Esophagus squamous epithelium (tissue), 5 donors: ENCODE measurements around the gene UBAC2. TPM values are rescaled to one million over a fixed set of nuclear protein-coding genes. Genes with fewer than 3 reads are reported as not detected.
A peak's percentile ranks its signal among the peaks of the same experiment; 100 is the strongest.

Experiments
- DNase-seq: peaks from one replicate; lab custom pipeline; 2025; lab: John Stamatoyannopoulos, UW
- H3K27ac ChIP-seq, 4 donors: fragments of 200-600 bp; sonication (generic); one replicate each; pipeline ENCODE4 v1.5.1; 2016 to 2019; ENCODE audit warnings: mild to moderate bottlenecking in 1 of 4
- H3K27me3 ChIP-seq, 4 donors: fragments of 200-600 bp; sonication (generic); 1 replicate in 3 of 4; 2 replicates in 1 of 4; pipeline versions ENCODE4 v1.5.1 to v1.6.0; 2017 to 2021; ENCODE audit warnings: antibody characterized with exemption in 1 of 4
- H3K36me3 ChIP-seq, 3 donors: fragments of 200-600 bp; sonication (generic); one replicate each; pipeline ENCODE4 v1.5.1; 2016 to 2019
- H3K4me1 ChIP-seq, 3 donors: fragments of 200-600 bp; sonication (generic); one replicate each; pipeline ENCODE4 v1.5.1; 2017 to 2019
- H3K4me3 ChIP-seq, 4 donors: fragments of 200-600 bp; sonication (generic); 1 replicate in 3 of 4; 2 replicates in 1 of 4; pipeline ENCODE4 v1.5.1; 2016 to 2019; ENCODE audit warnings: mild to moderate bottlenecking in 2 of 4, moderate library complexity in 1 of 4
- H3K9me3 ChIP-seq, 3 donors: fragments of 200-600 bp; sonication (generic); one replicate each; pipeline ENCODE4 v1.5.1; 2016 to 2019
- CTCF ChIP-seq, 6 experiments: fragments of 450-650 bp in 4 of 6; fragments of 200-600 bp in 2 of 6; sonication (generic) in 2 of 6; IDR thresholded peaks; one replicate each; pipeline ENCODE4 v1.5.1; 2016 to 2019; ENCODE audit warnings: antibody characterized with exemption in 6 of 6, mild to moderate bottlenecking in 4 of 6, moderate library complexity in 4 of 6
- POLR2A ChIP-seq, 4 donors: fragments of 450-650 bp; IDR thresholded peaks; one replicate each; pipeline ENCODE4 v1.6.1; 2017; ENCODE audit warnings: antibody characterized with exemption in 4 of 4, mild to moderate bottlenecking in 4 of 4, moderate library complexity in 3 of 4
- WGBS, 2 donors: methylation state at CpG; one replicate each; pipeline ENCODE4 v1.1.5; 2018; 5-methylcytosine and 5-hydroxymethylcytosine counted together
- intact Hi-C: fragments of 100-400 bp; cut with DNase I; formaldehyde crosslinking; loops from one replicate; pipeline ENCODE4 v1.15.0; 2022
- total RNA-seq, 4 donors: library from RNA; depleted of rRNA; stranded (reverse); fragments of >200 nt; gene quantifications; one replicate each; pipeline ENCODE4 v1.1.0, GENCODE V29; 2016
- donor health status: DM: yes; HTN: yes; CAD: no.

The UBAC2 gene
- total RNA-seq, 4 donors from 2014 or later = 60.8 to 84.6 (median 75.0) TPM

GRCh38 chr13:99302637-99303505, 102.2 kb downstream of the UBAC2 start:
- Histone ChIP-seq H3K27me3 (no peaks in the 10 kb centered on the region), H3K9me3 (no peaks in the 10 kb centered on the region), H3K4me3 (no peak overlapping the region), H3K36me3 (peaks cover 0 to 14% (median 0%) of the 10 kb centered on the region in 3 donors), H3K4me1 (peaks cover 0 to 25% (median 3%) of the 10 kb centered on the region in 3 donors), H3K27ac (peak overlapping the region in 3 of 4 donors; percentile 13 to 72 (median 56))
- intact Hi-C loops = no loop called here
- WGBS, 2 donors = 77 to 88% methylated on average over 7 of the region's 8 CpGs
- TF ChIP-seq CTCF (IDR thresholded peaks at IDR 0.05) (no peak), POLR2A (IDR thresholded peaks at IDR 0.05) (no peak)
- no peak for DNase-seq

- intact Hi-C loops = no loop called here
- DNase-seq = no peak
- H3K27me3 ChIP-seq = no peaks in the 10 kb centered on the region
- TF ChIP-seq CTCF (IDR thresholded peaks at IDR 0.05) = no peak
- peak in 2 of 4 donors; percentile 16 to 69 for TF ChIP-seq POLR2A (IDR thresholded peaks at IDR 0.05)
- peak overlapping the region in 2 of 4 donors; percentile 32 to 49 for H3K4me3 ChIP-seq
- no peaks in the 10 kb centered on the region for H3K9me3 ChIP-seq
- peak overlapping the region; percentile 20 to 77 (median 66) for H3K27ac ChIP-seq
- peaks cover 0 to 35% (median 9%) of the 10 kb centered on the region in 3 donors for H3K4me1 ChIP-seq
- H3K36me3 ChIP-seq = peaks cover 0 to 14% (median 0%) of the 10 kb centered on the region in 3 donors
- WGBS, 2 donors = 78 to 82% methylated on average over 14 of the region's 14 CpGs
These were observed 103.3 kb downstream of the UBAC2 start for GRCh38 chr13:99303863-99304521.

- TF ChIP-seq POLR2A (IDR thresholded peaks at IDR 0.05) (no peak), CTCF (IDR thresholded peaks at IDR 0.05) (no peak)
- peak overlapping the region in 3 of 4 donors; percentile 25 to 49 (median 32) for H3K4me3 ChIP-seq
- H3K27ac ChIP-seq = peak overlapping the region in 3 of 4 donors; percentile 56 to 77 (median 77)
- peaks cover 0 to 20% (median 0%) of the 10 kb centered on the region in 3 donors for H3K36me3 ChIP-seq
- DNase-seq = no peak
- H3K4me1 ChIP-seq = peaks cover 0 to 37% (median 9%) of the 10 kb centered on the region in 3 donors
- intact Hi-C loops = no loop called here
- H3K27me3 ChIP-seq = no peaks in the 10 kb centered on the region
- WGBS, 2 donors = 62 to 79% methylated on average over 4 of the region's 4 CpGs
- no peaks in the 10 kb centered on the region for H3K9me3 ChIP-seq
These were observed 103.9 kb downstream of the UBAC2 start for GRCh38 chr13:99304541-99304940.

- DNase-seq = no peak
- TF ChIP-seq CTCF (IDR thresholded peaks at IDR 0.05) = no peak
- no peak for TF ChIP-seq POLR2A (IDR thresholded peaks at IDR 0.05)
- Histone ChIP-seq H3K27me3 (no peaks in the 10 kb centered on the region), H3K27ac (peak overlapping the region in 3 of 4 donors; percentile 75 to 77 (median 77)), H3K4me1 (peaks cover 0 to 40% (median 9%) of the 10 kb centered on the region in 3 donors), H3K36me3 (peaks cover 0 to 25% (median 0%) of the 10 kb centered on the region in 3 donors), H3K4me3 (peak overlapping the region in 3 of 4 donors; percentile 25 to 49 (median 32)), H3K9me3 (no peaks in the 10 kb centered on the region)
- 48 to 92% methylated on average over 5 of the region's 5 CpGs for WGBS, 2 donors
- intact Hi-C loops = no loop called here
These were observed 104.5 kb downstream of the UBAC2 start for GRCh38 chr13:99305158-99305557.
